PC-3 (cell line): ENCODE data around the gene ZNF497. TPM values are rescaled to one million over a fixed set of nuclear protein-coding genes. Genes with fewer than 3 reads are reported as not detected.

ENCODE experiments used
- ATAC-seq: fragments of 200-7000 bp; cut with Tn5 transposase; 2 replicates; pipeline ENCODE4 v1.9.1; 2020; ENCODE audit warnings: mild to moderate bottlenecking, moderate library complexity
- BruUV-seq: library from RNA; stranded (reverse); fragments of 400-500 nt; replicated peaks from 2 replicates; lab custom pipeline; 2021; lab: Mats Ljungman, UMichigan
- CTCF ChIA-PET: fragments of 300-600 bp; sonication (Branson Sonifier 250); formaldehyde crosslinking; loops from one replicate; lab custom pipeline; 2022; ENCODE audit warnings: antibody characterized with exemption; lab: Charles Lee
- POLR2A ChIA-PET: fragments of 300-600 bp; sonication (Branson Sonifier 250); formaldehyde crosslinking; loops from one replicate; lab custom pipeline; 2022; ENCODE audit warnings: antibody characterized with exemption; ENCODE audit not compliant: unreplicated experiment; lab: Charles Lee
- DNase-seq: peaks from one replicate; pipeline ENCODE4 v3.0.0-alpha.2; 2015
- H2AFZ ChIP-seq: fragments of 300-600 bp; sonication (generic); 2 replicates; pipeline ENCODE4 v1.6.0; 2016; ENCODE audit warnings: antibody characterized with exemption, low read length
- H3F3A ChIP-seq: fragments of 300-600 bp; sonication (generic); one replicate; pipeline ENCODE4 v1.6.0; 2017; ENCODE audit warnings: antibody characterized with exemption, low read length, control low read depth, mild to moderate bottlenecking; ENCODE audit not compliant: unreplicated experiment
- H3K27ac ChIP-seq: fragments of 300-600 bp; sonication (generic); 2 replicates; pipeline ENCODE4 v1.5.1; 2016; ENCODE audit warnings: mild to moderate bottlenecking, low read length
- H3K27me3 ChIP-seq: fragments of 300-600 bp; sonication (generic); 2 replicates; pipeline ENCODE4 v1.6.1; 2016; ENCODE audit warnings: low read length, mixed read lengths
- H3K36me3 ChIP-seq: fragments of 300-600 bp; sonication (generic); 2 replicates; pipeline ENCODE4 v1.6.1; 2016; ENCODE audit warnings: low read depth, mixed run types, low read length, mixed read lengths
- H3K4me1 ChIP-seq: fragments of 300-600 bp; sonication (generic); 2 replicates; pipeline ENCODE4 v1.5.1; 2016; ENCODE audit warnings: low read length; ENCODE audit not compliant: insufficient read depth
- H3K4me2 ChIP-seq: fragments of 300-600 bp; sonication (generic); 2 replicates; pipeline ENCODE4 v1.6.0; 2016; ENCODE audit warnings: low read length
- H3K4me3 ChIP-seq: fragments of 300-600 bp; sonication (generic); 2 replicates; pipeline ENCODE4 v1.5.1; 2016; ENCODE audit warnings: mild to moderate bottlenecking, low read length, mixed read lengths
- H3K79me2 ChIP-seq: fragments of 300-600 bp; sonication (generic); 2 replicates; pipeline ENCODE4 v1.6.1; 2017; ENCODE audit warnings: low read length, mixed read lengths
- H3K9ac ChIP-seq: fragments of 300-600 bp; sonication (generic); 2 replicates; pipeline ENCODE4 v1.6.0; 2016; ENCODE audit warnings: mild to moderate bottlenecking, low read length
- H3K9me2 ChIP-seq: fragments of 300-600 bp; sonication (generic); replicated peaks from 2 replicates; pipeline ENCODE4 v1.6.1; 2016; ENCODE audit warnings: mixed run types, low read length, mixed read lengths
- H3K9me3 ChIP-seq: fragments of 300-600 bp; sonication (generic); 2 replicates; pipeline ENCODE4 v1.6.1; 2016; ENCODE audit warnings: low read length, mixed read lengths
- H4K20me1 ChIP-seq: fragments of 300-600 bp; sonication (generic); 2 replicates; pipeline ENCODE4 v1.6.1; 2016; ENCODE audit warnings: low read length, mixed read lengths
- EZH2 ChIP-seq: fragments of 300-600 bp; sonication (generic); IDR thresholded peaks from one replicate; pipeline ENCODE4 v1.6.1; 2017; ENCODE audit warnings: antibody characterized with exemption, mild to moderate bottlenecking, low read length; ENCODE audit not compliant: unreplicated experiment
- EZH2phosphoT487 ChIP-seq: fragments of 300-600 bp; sonication (generic); IDR thresholded peaks from 2 replicates; pipeline ENCODE4 v1.6.1; 2018; ENCODE audit warnings: mild to moderate bottlenecking, antibody characterized with exemption, low read length, borderline replicate concordance
- intact Hi-C: fragments of 100-400 bp; cut with micrococcal nuclease; formaldehyde crosslinking; loops from 2 replicates; pipeline ENCODE4 v1.9.0; 2023
- total RNA-seq: library from RNA; depleted of rRNA; stranded (reverse); fragments of >200 nt; gene quantifications from 2 replicates; pipeline ENCODE4 v1.2.3, GENCODE V29; 2014
- TF ChIP-seq, protein P1 (sequence below): fragments of 300-600 bp; sonication (generic); conservative IDR thresholded peaks from 2 replicates; pipeline ENCODE4 v1.5.1; 2017; ENCODE audit warnings: antibody characterized with exemption, low read depth, mild to moderate bottlenecking, low read length

ZNF497 gene
- total RNA-seq, 1 experiment from 2014 or later: 2.2 TPM

DNA sequence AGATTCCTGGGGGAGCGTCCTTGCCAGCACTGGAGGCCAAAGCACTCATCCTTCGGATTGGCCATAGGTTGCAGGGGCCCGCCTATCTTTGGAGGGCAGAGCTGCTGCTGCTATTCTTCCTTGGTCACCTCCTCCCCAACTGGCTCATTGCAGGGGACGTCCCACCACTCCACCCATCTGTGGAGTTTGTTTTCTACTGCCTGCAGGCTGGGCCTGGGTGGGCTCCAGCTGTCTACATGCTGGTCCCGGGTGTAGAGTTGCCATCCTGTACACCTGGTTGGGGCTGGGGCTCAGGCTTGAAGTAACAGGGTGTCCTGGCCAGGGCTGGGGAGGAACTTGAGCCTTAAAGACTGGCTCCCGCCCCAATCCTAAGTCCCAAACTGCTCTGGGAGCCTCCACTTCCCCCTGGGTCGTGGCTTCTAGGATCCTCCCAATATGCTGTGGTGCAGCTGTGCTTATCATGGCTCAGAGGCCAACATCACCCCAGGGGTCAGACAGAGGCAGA, 35.0 kb upstream of the ZNF497 start:
- Histone ChIP-seq H3K4me3 (no peak overlapping the region), H3K4me2 (no peak overlapping the region), H3K27ac (no peak overlapping the region), H2AFZ (no peak overlapping the region), H4K20me1 (peaks cover 25% of the 10 kb centered on the region), H3K9me3 (no peaks in the 10 kb centered on the region), H3K9me2 (no peaks in the 10 kb centered on the region), H3K4me1 (peaks cover 37% of the 10 kb centered on the region), H3K36me3 (peaks cover 24% of the 10 kb centered on the region), H3K79me2 (peaks cover 15% of the 10 kb centered on the region), H3K27me3 (no peaks in the 10 kb centered on the region), H3F3A (peaks cover 19% of the 10 kb centered on the region), H3K9ac (no peak overlapping the region)
- ATAC-seq (no peak), DNase-seq (no peak)
- TF ChIP-seq EZH2 (no peak), EZH2phosphoT487 (no peak)
- TF ChIP-seq, protein P1, sequence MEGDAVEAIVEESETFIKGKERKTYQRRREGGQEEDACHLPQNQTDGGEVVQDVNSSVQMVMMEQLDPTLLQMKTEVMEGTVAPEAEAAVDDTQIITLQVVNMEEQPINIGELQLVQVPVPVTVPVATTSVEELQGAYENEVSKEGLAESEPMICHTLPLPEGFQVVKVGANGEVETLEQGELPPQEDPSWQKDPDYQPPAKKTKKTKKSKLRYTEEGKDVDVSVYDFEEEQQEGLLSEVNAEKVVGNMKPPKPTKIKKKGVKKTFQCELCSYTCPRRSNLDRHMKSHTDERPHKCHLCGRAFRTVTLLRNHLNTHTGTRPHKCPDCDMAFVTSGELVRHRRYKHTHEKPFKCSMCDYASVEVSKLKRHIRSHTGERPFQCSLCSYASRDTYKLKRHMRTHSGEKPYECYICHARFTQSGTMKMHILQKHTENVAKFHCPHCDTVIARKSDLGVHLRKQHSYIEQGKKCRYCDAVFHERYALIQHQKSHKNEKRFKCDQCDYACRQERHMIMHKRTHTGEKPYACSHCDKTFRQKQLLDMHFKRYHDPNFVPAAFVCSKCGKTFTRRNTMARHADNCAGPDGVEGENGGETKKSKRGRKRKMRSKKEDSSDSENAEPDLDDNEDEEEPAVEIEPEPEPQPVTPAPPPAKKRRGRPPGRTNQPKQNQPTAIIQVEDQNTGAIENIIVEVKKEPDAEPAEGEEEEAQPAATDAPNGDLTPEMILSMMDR: no peak
- POLR2A ChIA-PET: no interaction called here
- no TSS peak for BruUV-seq
- intact Hi-C loops: no loop called here
- CTCF ChIA-PET: no interaction called here

DNA sequence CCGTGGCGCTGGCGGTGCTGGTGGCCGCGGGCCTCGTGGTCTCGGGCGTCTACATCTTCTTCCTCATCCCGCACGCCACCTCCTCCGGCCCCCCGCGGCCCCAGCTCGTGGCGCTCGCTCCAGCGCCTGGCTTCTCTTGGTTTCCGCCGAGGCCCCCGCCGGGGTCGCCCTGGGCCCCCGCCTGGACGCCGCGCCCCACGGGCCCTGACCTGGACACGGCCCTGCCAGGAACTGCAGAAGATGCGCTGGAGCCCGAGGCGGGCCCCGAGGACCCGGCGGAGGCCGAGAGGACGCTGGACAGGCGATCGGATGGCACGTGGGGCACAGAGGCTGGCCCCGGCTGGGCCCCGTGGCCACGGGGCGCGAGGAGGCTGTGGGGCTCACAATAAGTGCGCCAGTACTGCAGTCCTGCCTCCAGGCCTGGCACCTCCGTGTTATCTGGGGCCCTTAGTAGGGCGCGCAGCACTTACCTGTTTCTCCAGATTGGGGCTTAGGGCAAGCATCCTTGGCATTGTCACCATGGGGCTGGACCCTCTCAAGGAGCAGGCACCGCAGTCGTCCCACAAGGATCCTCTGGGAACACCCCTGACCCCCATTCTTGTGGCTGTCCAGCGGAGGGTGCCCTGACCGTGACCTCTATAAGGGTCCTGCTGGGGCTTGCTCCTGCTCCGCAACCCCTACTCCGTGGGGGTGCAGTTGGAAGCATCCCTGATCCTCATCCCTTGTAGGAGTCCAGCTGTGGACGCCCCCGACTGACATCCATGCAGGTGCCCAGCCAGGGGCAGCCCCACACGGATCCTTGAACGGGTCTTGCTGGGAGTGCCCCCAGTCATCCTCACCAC, 34.4 kb upstream of the ZNF497 start:
- H3K27me3 ChIP-seq: no peaks in the 10 kb centered on the region
- BruUV-seq: no TSS peak
- peaks cover 31% of the 10 kb centered on the region for H3K4me1 ChIP-seq
- DNase-seq (no peak), ATAC-seq (no peak)
- peaks cover 28% of the 10 kb centered on the region for H3K36me3 ChIP-seq
- H3K9me3 ChIP-seq: no peaks in the 10 kb centered on the region
- no peak overlapping the region for H2AFZ ChIP-seq
- TF ChIP-seq EZH2 (no peak), EZH2phosphoT487 (no peak)
- TF ChIP-seq, protein P1: no peak
- no peak overlapping the region for H3K9ac ChIP-seq
- peaks cover 22% of the 10 kb centered on the region for H3F3A ChIP-seq
- CTCF ChIA-PET: no interaction called here
- H3K79me2 ChIP-seq: peaks cover 17% of the 10 kb centered on the region; the same call in 1 of the 2 replicates
- intact Hi-C loops: no loop called here
- H3K4me3 ChIP-seq: no peak overlapping the region
- H3K9me2 ChIP-seq: no peaks in the 10 kb centered on the region
- no peak overlapping the region for H3K4me2 ChIP-seq
- H3K27ac ChIP-seq: no peak overlapping the region
- peaks cover 30% of the 10 kb centered on the region for H4K20me1 ChIP-seq
- POLR2A ChIA-PET: no interaction called here
